Endothelial cell of umbilical vein (primary cell): ENCODE measurements around the gene TNIP1.

Experiments
- GATA2 ChIP-seq: IDR thresholded peaks from 2 replicates; pipeline ENCODE4 v1.7.0; 2011; ENCODE audit warnings: low read depth, mild to moderate bottlenecking, moderate library complexity, mixed read lengths, low read length; ENCODE audit not compliant: insufficient read length, insufficient read depth
- JUN ChIP-seq: IDR thresholded peaks from 2 replicates; pipeline ENCODE4 v1.6.1; 2011; ENCODE audit warnings: borderline replicate concordance, low read depth; ENCODE audit not compliant: insufficient read length, insufficient read depth
- MYC ChIP-seq: IDR thresholded peaks from one replicate; pipeline ENCODE4 v1.6.1; 2011; ENCODE audit warnings: mild to moderate bottlenecking, low read depth, low read length
- POLR2A ChIP-seq: IDR thresholded peaks from 2 replicates; pipeline ENCODE4 v1.6.1; 2012; ENCODE audit warnings: low read depth, mild to moderate bottlenecking, control low read depth, low read length
- TF ChIP-seq, protein P1 (sequence below), 2 donors: IDR thresholded peaks; 1 replicate in 1 of 2; 2 replicates in 1 of 2; pipeline ENCODE4 v1.5.1; 2011; ENCODE audit warnings: low read length in 2 of 2, mild to moderate bottlenecking in 2 of 2, moderate library complexity in 2 of 2, control low read depth in 1 of 2, inconsistent platforms in 1 of 2, low read depth in 1 of 2; ENCODE audit not compliant: insufficient read depth in 1 of 2; ENCODE audit errors: extremely low read depth in 1 of 2

DNA sequence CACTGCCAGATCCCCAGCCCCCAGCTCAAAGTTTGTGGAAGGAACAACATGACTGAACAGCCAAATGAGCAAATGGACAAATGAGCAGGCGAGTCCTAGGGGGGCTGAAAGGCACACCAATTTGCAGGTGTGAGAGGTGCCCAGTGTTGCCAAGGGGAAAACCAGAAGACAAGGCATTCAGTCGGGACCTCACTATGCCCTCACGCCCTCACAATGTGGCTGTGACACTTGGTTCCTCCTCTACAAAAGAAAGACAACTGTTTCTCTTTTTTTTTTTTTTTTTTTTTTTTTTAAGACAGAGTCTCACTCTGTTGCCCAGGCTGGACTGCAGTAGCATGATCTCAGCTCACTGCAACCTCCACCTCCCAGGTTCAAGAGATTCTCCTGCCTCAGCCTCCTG lies 28.0 kb downstream of the TNIP1 start:
- TF ChIP-seq, protein P1, sequence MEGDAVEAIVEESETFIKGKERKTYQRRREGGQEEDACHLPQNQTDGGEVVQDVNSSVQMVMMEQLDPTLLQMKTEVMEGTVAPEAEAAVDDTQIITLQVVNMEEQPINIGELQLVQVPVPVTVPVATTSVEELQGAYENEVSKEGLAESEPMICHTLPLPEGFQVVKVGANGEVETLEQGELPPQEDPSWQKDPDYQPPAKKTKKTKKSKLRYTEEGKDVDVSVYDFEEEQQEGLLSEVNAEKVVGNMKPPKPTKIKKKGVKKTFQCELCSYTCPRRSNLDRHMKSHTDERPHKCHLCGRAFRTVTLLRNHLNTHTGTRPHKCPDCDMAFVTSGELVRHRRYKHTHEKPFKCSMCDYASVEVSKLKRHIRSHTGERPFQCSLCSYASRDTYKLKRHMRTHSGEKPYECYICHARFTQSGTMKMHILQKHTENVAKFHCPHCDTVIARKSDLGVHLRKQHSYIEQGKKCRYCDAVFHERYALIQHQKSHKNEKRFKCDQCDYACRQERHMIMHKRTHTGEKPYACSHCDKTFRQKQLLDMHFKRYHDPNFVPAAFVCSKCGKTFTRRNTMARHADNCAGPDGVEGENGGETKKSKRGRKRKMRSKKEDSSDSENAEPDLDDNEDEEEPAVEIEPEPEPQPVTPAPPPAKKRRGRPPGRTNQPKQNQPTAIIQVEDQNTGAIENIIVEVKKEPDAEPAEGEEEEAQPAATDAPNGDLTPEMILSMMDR (IDR thresholded peaks at IDR 0.05; ENCODE audit: extremely low read depth in 1 of 2, insufficient read depth in 1 of 2, low read depth in 1 of 2, low read length in 2 of 2) = no peak
- TF ChIP-seq GATA2 = no peak
- no peak for TF ChIP-seq JUN
- no peak for TF ChIP-seq MYC
- no peak for TF ChIP-seq POLR2A
